ENCODE results near the gene CP.

DNA sequence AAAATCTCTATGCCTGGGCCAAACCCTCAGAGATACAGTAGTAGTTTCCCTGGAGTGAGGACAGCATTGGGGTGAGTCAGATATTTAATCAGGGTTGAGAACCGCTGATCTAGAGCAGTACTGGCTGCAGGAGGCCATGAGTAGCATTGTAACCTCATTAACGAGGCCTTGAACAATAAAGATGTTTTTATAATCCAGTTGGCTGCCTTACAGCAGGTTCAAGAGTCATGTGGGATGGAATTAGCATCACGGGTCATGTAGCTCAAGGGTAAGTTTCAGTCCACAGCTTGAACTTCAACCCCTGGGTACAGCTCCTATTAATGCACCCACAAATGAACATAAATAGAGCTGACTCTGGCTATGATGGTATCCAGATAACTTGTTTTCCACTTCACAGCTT lies 87.1 kb downstream of the CP start:
- TF ChIP-seq, protein P1, sequence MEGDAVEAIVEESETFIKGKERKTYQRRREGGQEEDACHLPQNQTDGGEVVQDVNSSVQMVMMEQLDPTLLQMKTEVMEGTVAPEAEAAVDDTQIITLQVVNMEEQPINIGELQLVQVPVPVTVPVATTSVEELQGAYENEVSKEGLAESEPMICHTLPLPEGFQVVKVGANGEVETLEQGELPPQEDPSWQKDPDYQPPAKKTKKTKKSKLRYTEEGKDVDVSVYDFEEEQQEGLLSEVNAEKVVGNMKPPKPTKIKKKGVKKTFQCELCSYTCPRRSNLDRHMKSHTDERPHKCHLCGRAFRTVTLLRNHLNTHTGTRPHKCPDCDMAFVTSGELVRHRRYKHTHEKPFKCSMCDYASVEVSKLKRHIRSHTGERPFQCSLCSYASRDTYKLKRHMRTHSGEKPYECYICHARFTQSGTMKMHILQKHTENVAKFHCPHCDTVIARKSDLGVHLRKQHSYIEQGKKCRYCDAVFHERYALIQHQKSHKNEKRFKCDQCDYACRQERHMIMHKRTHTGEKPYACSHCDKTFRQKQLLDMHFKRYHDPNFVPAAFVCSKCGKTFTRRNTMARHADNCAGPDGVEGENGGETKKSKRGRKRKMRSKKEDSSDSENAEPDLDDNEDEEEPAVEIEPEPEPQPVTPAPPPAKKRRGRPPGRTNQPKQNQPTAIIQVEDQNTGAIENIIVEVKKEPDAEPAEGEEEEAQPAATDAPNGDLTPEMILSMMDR (IDR thresholded peaks at IDR 0.05): no peak
- TF ChIP-seq POLR2A (IDR thresholded peaks at IDR 0.05): no peak
